Mesendoderm (in vitro differentiated cells): ENCODE measurements around the gene MSL2.
"Not testable (repeated sequence)": the region's sequence is repeated elsewhere in the genome, so short reads cannot be mapped to it uniquely, and the experiment has no call there.

Experiments used
- DNase-seq: peaks from one replicate; pipeline ENCODE4 v3.0.0; 2013
- H2AK5ac ChIP-seq: 2 replicates; pipeline ENCODE4 v1.6.1; 2013; ENCODE audit warnings: low read length, inconsistent platforms
- H2BK120ac ChIP-seq: 2 replicates; pipeline ENCODE4 v1.6.1; 2013; ENCODE audit warnings: low read depth, mild to moderate bottlenecking, low read length, moderate library complexity, mixed read lengths
- H2BK15ac ChIP-seq: replicated peaks from 2 replicates; pipeline ENCODE4 v1.6.1; 2013; ENCODE audit warnings: low read depth, mild to moderate bottlenecking, moderate library complexity
- H2BK5ac ChIP-seq: 2 replicates; pipeline ENCODE4 v1.6.1; 2013; ENCODE audit warnings: low read length, inconsistent platforms
- H3K18ac ChIP-seq: 2 replicates; pipeline ENCODE4 v1.6.1; 2013; ENCODE audit warnings: mild to moderate bottlenecking, low read length, mixed read lengths
- H3K23ac ChIP-seq: one replicate; pipeline ENCODE4 v1.6.1; 2013; ENCODE audit warnings: low read length
- H3K27ac ChIP-seq: 2 replicates; pipeline ENCODE4 v1.5.1; 2013; ENCODE audit warnings: low read depth, mild to moderate bottlenecking, inconsistent platforms, low read length, moderate library complexity
- H3K27me3 ChIP-seq: 2 replicates; pipeline ENCODE4 v1.6.1; 2013; ENCODE audit warnings: low read length, control low read depth, mild to moderate bottlenecking, inconsistent platforms; ENCODE audit not compliant: insufficient read depth, poor library complexity
- H3K36me3 ChIP-seq: 2 replicates; pipeline ENCODE4 v1.6.1; 2013; ENCODE audit warnings: low read length, inconsistent platforms; ENCODE audit not compliant: control insufficient read depth, insufficient read depth
- H3K4ac ChIP-seq: one replicate; pipeline ENCODE4 v1.6.1; 2013; ENCODE audit warnings: low read depth, mild to moderate bottlenecking, low read length, moderate library complexity
- H3K4me1 ChIP-seq: 2 replicates; pipeline ENCODE4 v1.6.1; 2013; ENCODE audit warnings: low read depth, low read length, inconsistent platforms; ENCODE audit not compliant: control insufficient read depth
- H3K4me2 ChIP-seq: 2 replicates; pipeline ENCODE4 v1.6.1; 2013; ENCODE audit warnings: low read length
- H3K4me3 ChIP-seq: 2 replicates; pipeline ENCODE4 v1.5.1; 2013; ENCODE audit warnings: mild to moderate bottlenecking, low read length
- H3K56ac ChIP-seq: one replicate; pipeline ENCODE4 v1.6.1; 2013; ENCODE audit warnings: low read length
- H3K79me1 ChIP-seq: 2 replicates; pipeline ENCODE4 v1.6.1; 2013; ENCODE audit warnings: low read length, inconsistent platforms
- H3K79me2 ChIP-seq: 2 replicates; pipeline ENCODE4 v1.6.1; 2013; ENCODE audit warnings: mild to moderate bottlenecking, low read length; ENCODE audit not compliant: control insufficient read depth, insufficient read depth
- H3K9ac ChIP-seq: 2 replicates; pipeline ENCODE4 v1.6.1; 2013; ENCODE audit warnings: low read length, inconsistent platforms
- H4K5ac ChIP-seq: one replicate; pipeline ENCODE4 v1.6.1; 2013; ENCODE audit warnings: low read length
- H4K8ac ChIP-seq: one replicate; pipeline ENCODE4 v1.6.1; 2013; ENCODE audit warnings: low read depth, mild to moderate bottlenecking, control low read depth, low read length, moderate library complexity
- WGBS: extraction: QIAGEN DNeasy Blood & Tissue Kit; methylation state at CpG from one replicate; pipeline ENCODE4 v1.1.7; 2013; ENCODE audit warnings: low lambda C conversion rate, missing lambda C conversion rate; ENCODE audit not compliant: insufficient coverage; ENCODE audit errors: extremely low coverage; 5-methylcytosine and 5-hydroxymethylcytosine counted together

The MSL2 gene

DNA sequence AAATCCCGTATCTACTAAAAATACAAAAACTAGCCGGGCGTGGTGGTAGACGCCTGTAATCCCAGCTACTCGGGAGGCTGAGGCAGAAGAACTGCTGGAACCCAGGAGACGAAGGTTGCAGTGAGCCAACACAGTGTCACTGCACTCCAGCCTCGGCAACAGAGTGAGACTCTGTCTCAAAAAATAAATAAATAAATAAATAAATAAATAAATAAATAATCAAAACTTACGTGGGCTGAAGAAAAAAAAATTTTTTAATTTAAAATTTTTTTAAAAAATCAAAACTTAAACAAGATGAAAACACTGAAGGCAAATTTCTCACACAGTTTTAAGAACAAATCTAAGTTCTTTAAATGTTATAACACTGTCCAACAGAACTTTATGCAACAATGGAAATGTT lies 14.4 kb downstream of the MSL2 start:
- H3K27ac ChIP-seq, result no peak overlapping the region
- H2BK5ac ChIP-seq, result no peak overlapping the region
- H3K4me2 ChIP-seq, result no peak overlapping the region
- no peak overlapping the region for H3K4ac ChIP-seq
- H3K9ac ChIP-seq, result no peak overlapping the region
- no peak overlapping the region for H3K56ac ChIP-seq
- no peak overlapping the region for H2AK5ac ChIP-seq
- H3K79me1 ChIP-seq, result peaks cover 6% of the 10 kb centered on the region
- H2BK120ac ChIP-seq, result no peak overlapping the region
- H3K4me3 ChIP-seq, result no peak overlapping the region
- no peak overlapping the region for H3K23ac ChIP-seq
- no peak overlapping the region for H4K5ac ChIP-seq
- H4K8ac ChIP-seq, result no peak overlapping the region
- no peak overlapping the region for H2BK15ac ChIP-seq
- no peaks in the 10 kb centered on the region for H3K4me1 ChIP-seq
- no CpG with 5 or more reads among the region's 8 CpGs for WGBS
- no peak overlapping the region for H3K18ac ChIP-seq
- H3K79me2 ChIP-seq, result peaks cover 75% of the 10 kb centered on the region
- DNase-seq, result no peak
- no peaks in the 10 kb centered on the region for H3K36me3 ChIP-seq
- H3K27me3 ChIP-seq, result no peaks in the 10 kb centered on the region

DNA sequence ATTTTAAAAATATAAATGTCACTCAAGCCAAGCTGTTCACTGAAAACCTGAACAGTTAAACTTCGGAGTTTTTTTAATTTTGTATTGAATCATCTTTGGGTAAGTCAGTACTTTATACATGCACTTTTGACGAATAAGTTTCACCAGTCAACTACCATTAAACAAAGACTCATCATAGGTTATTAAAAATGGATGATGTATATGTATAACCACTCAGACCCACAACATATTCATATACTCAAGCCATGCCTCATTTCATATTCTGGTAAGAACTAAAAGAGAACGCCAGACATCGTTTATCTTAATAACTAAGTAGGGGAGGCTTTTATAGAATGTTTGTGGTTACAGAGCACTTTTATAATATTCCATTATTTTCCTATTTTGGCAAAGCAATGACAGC lies 18.3 kb downstream of the MSL2 start:
- Histone ChIP-seq H3K27me3 (no peaks in the 10 kb centered on the region), H2BK120ac (no peak overlapping the region), H3K23ac (no peak overlapping the region), H4K5ac (no peak overlapping the region), H3K79me1 (peaks cover 10% of the 10 kb centered on the region), H2BK15ac (no peak overlapping the region), H3K18ac (no peak overlapping the region), H4K8ac (no peak overlapping the region), H3K27ac (no peak overlapping the region), H3K4me1 (peaks cover 2% of the 10 kb centered on the region), H3K9ac (no peak overlapping the region), H3K4me3 (no peak overlapping the region), H3K56ac (no peak overlapping the region), H3K79me2 (peaks cover 74% of the 10 kb centered on the region), H2BK5ac (no peak overlapping the region), H3K4me2 (no peak overlapping the region), H3K36me3 (no peaks in the 10 kb centered on the region), H2AK5ac (no peak overlapping the region), H3K4ac (no peak overlapping the region)
- DNase-seq, result no peak
- WGBS, result no CpG with 5 or more reads among the region's 4 CpGs

DNA sequence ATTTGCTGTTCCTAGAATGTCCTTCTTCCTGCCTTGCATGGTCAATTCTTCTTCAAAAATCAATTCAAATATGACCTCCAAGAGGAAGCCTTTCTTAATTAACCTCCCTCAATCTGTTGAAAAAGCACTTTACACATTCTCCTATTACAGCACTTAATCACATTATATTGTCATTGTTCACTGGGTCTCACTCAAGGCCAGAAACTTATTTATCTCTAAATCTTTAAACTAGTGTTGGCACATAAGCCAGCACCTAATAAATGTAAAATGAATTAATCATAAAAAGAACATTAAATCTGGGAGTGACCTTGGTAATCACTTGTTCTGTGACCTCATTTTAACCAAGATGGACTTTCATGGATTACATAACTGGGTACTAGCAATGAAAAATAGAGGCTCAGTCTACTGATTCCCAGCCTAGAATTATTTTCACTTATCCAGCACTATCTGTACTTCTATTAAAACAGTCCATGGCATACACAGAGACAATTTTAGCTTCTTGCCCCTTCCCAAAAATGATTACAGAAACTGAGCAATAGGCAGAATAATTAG lies 22.1 kb downstream of the MSL2 start:
- no peak overlapping the region for H2AK5ac ChIP-seq
- no peak overlapping the region for H2BK5ac ChIP-seq
- no peak overlapping the region for H3K27ac ChIP-seq
- no peak overlapping the region for H3K56ac ChIP-seq
- H4K5ac ChIP-seq, result no peak overlapping the region
- H3K23ac ChIP-seq, result no peak overlapping the region
- H2BK120ac ChIP-seq, result no peak overlapping the region
- no peaks in the 10 kb centered on the region for H3K27me3 ChIP-seq
- peaks cover 2% of the 10 kb centered on the region for H3K4me1 ChIP-seq
- H3K4me2 ChIP-seq, result no peak overlapping the region
- no peak overlapping the region for H3K4ac ChIP-seq
- H3K4me3 ChIP-seq, result no peak overlapping the region
- peaks cover 12% of the 10 kb centered on the region for H3K79me1 ChIP-seq
- H3K79me2 ChIP-seq, result peaks cover 78% of the 10 kb centered on the region
- H2BK15ac ChIP-seq, result no peak overlapping the region
- no peak overlapping the region for H4K8ac ChIP-seq
- no peak overlapping the region for H3K9ac ChIP-seq
- H3K36me3 ChIP-seq, result no peaks in the 10 kb centered on the region
- DNase-seq, result no peak
- no peak overlapping the region for H3K18ac ChIP-seq

DNA sequence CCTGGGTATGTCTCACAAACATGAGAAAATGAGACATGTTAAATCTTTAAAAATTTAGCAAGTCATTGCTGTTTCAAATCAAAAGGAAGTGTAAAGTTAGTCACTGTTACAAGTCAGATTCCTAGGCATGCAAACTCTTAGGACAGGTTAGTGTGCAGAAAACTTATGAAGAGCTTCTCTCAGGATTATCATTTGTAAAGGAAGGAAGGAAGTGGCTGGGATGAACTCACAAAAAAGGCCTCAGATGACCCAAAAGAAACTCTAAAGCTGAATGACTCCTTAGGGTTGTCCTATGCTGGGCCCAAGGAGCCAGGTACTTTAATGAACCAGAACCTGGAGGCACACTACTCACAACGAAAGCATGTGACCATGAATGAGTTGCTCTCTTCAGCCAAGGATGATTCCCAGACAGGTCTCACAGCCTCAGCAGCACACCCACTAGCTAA lies 25.0 kb downstream of the MSL2 start:
- no peak overlapping the region for H3K18ac ChIP-seq
- WGBS, result no CpG with 5 or more reads among the region's 1 CpG
- no peaks in the 10 kb centered on the region for H3K36me3 ChIP-seq
- no peak overlapping the region for H4K8ac ChIP-seq
- H2BK5ac ChIP-seq, result no peak overlapping the region
- peaks cover 13% of the 10 kb centered on the region for H3K79me1 ChIP-seq
- no peak overlapping the region for H2BK120ac ChIP-seq
- H3K4me2 ChIP-seq, result no peak overlapping the region
- no peak for DNase-seq
- H3K27me3 ChIP-seq, result no peaks in the 10 kb centered on the region
- no peak overlapping the region for H3K9ac ChIP-seq
- peaks cover 74% of the 10 kb centered on the region for H3K79me2 ChIP-seq
- peaks cover 3% of the 10 kb centered on the region for H3K4me1 ChIP-seq
- no peak overlapping the region for H2AK5ac ChIP-seq
- no peak overlapping the region for H4K5ac ChIP-seq
- no peak overlapping the region for H2BK15ac ChIP-seq
- no peak overlapping the region for H3K27ac ChIP-seq
- no peak overlapping the region for H3K23ac ChIP-seq
- no peak overlapping the region for H3K4ac ChIP-seq
- H3K4me3 ChIP-seq, result no peak overlapping the region
- H3K56ac ChIP-seq, result no peak overlapping the region

DNA sequence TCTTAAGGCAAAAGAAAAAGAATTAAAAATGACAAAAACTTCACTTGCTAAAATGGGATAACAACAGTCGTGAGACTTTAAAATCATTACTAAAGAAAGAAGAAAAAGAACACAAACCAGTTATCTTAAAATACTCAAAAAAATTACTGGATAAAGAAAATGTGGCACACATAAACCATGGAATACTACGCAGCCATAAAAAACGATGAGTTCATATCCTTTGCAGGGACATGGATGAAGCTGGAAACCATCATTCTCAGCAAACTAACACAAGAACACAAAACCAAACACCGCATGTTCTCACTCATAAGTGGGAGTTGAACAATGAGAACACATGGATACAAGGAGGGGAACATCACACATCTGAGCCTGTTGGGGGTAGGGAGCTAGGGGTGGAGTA lies 27.9 kb downstream of the MSL2 start:
- not testable (repeated sequence) for H2BK5ac ChIP-seq, H3K4me1 ChIP-seq, H2BK120ac ChIP-seq, H3K18ac ChIP-seq, H3K4me3 ChIP-seq, H3K56ac ChIP-seq, DNase-seq, H3K27me3 ChIP-seq, H2BK15ac ChIP-seq, H3K79me1 ChIP-seq, H3K23ac ChIP-seq, H3K27ac ChIP-seq, H3K9ac ChIP-seq, H4K8ac ChIP-seq, H4K5ac ChIP-seq, H3K4me2 ChIP-seq, H3K4ac ChIP-seq, H3K36me3 ChIP-seq, H2AK5ac ChIP-seq
- H3K79me2 ChIP-seq, result peaks cover 69% of the 10 kb centered on the region
- WGBS, result no CpG with 5 or more reads among the region's 4 CpGs

DNA sequence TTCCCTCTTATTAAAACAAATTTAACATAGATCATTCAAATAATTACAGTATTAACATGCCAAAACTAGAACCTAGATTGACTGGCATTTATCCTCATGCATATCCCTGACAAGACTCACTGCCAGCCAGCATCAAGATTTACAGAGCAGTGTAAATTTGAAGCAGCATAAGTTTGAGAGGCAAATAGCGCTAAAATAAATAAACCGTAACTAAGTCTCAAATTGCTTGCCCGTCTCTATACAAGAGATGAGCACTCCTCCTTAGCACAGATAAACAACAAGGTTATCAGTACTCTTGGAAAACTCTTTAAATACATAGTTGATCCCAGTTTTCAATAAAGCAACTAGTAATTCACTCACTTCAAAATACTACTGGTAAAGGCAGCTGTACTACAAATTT lies 29.6 kb downstream of the MSL2 start:
- Histone ChIP-seq H4K8ac (no peak overlapping the region), H3K9ac (no peak overlapping the region), H3K18ac (no peak overlapping the region), H3K27ac (no peak overlapping the region), H2BK15ac (no peak overlapping the region), H3K27me3 (no peaks in the 10 kb centered on the region), H3K79me1 (peaks cover 6% of the 10 kb centered on the region), H3K23ac (no peak overlapping the region), H4K5ac (no peak overlapping the region), H3K36me3 (no peaks in the 10 kb centered on the region), H3K79me2 (peaks cover 66% of the 10 kb centered on the region), H3K56ac (no peak overlapping the region), H3K4me3 (no peak overlapping the region), H3K4me2 (no peak overlapping the region), H2BK5ac (no peak overlapping the region), H3K4me1 (peaks cover 3% of the 10 kb centered on the region), H3K4ac (no peak overlapping the region), H2BK120ac (no peak overlapping the region), H2AK5ac (no peak overlapping the region)
- WGBS, result no CpG with 5 or more reads among the region's 3 CpGs
- no peak for DNase-seq
